GM21529 (cell line): ENCODE measurements around the gene LHX3.

Experiments used
- ATAC-seq: cut with Tn5 transposase; IDR thresholded peaks from one replicate; pipeline ENCODE4 v1.9.1; 2021; ENCODE audit not compliant: unreplicated experiment

Gene LHX3

DNA sequence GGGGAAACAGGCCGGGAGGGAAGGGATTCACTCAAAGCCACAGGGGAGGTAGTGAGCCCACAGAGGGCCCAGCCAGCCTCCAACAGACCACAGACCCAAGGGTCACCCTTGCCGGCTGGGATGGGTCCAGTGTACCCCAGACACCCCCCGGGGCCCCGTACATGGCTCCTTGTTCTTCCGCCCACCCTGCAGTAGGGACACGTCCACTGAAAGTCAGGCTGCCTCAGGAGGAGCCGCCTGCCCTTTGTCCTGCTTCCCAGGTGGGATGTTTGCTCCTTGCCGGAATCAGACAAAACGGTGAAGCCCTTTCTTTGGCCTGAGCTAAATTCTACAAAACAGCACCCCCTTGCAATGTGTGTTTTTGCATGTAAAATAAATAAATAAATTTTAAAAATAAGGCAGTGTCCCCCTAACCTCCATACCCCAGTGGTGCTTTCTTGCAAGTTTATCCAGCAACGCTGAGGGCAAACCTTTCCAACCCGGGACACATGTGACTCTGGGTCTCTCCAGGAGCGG lies 25.8 kb downstream of the LHX3 start:
- no peak for ATAC-seq

DNA sequence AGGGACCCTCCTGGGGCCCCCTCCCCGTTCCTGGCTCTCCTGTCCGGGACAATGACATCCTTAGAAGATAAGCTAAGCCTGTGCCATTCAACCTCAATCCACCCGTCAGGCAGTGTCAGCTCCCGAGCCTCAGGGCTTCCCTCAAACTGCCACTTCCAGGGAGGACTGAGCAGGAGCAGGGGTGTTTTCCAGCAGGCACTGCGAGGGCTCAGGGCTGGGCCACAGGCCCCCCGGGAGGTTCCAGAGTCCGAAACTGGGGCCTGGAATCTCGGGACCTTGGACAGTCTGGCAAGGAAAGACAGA lies 26.2 kb downstream of the LHX3 start:
- no peak for ATAC-seq

DNA sequence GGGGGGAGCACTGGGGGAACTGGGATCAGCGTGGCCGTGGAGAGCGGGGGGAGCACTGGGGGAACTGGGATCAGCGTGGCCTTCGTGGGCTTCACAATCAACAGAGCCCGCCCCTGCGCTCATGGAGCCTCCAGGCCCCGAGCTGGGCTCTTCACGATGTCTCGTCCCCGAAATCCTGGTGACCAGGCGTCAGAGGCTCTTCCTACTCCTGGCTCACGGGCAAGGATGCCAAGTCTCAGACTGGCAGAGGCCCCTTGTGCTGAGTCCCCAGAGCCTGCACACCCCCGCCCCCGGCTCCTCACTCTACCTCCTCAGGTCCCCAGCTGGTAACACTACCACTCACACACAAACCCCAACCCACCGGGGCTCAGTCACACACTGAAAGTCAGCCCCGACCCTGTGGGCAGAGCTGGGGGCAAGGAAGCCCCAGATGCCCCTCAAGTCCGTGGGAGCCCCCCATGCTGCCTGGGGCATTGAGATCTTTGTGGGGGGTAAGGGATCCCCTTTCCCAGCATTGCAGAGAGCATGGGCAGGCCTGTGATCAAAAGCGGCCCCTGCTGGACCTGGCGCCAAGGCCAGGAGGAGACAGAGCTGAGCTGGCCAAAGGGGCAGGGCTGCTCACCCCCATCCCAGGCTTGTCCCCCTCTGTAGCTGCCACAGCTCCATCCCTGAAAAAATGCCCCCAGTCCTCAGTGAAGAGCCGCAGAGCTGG lies 26.7 kb downstream of the LHX3 start:
- ATAC-seq: no peak

DNA sequence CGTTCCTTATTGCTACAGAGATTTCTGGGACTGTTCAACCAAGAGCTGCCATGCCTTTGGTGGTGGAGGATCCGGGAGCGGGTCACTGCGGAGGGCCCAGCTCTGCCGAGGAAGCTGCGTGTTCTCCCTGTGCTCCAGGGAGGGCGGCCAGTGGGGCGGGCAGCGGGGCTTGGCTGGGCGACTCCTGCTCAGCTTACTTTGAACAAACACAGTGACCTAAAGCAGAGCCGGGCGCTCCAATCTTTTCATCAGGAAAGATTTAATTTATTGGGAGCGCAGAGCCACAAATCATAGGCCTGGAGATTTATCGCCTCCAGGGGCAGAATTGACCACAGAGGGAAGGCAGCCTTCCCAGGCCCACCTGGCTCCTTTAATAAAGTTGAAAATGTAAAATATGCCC lies 27.7 kb downstream of the LHX3 start:
- ATAC-seq: no peak

DNA sequence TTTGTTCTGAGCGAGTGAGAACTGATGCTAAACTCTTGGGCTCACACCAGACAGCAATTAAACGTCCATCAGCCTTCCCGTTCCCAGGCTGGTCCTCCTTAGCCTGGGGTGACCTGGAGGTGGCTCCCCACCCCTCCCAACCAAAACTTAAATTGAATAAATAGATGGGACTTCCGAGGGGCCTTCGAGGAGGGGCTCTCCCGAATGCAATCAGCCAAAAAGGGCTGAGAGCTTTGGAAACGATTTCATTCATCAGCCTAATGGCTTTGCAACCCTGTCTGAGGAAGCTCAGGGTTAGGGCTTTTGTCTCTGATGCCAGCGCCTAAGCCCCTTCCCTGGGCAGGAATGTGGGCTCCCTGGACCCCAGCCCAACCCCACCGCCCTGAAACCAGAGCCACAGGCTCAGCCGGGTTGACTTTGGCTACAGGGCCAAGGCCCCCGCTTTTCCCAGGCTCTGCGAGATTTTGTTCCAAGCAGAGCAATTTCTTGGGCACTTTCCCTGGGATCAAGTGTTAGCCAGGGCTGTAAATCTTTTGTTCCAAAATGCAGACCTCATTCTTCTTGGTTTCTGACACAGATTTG lies 29.2 kb downstream of the LHX3 start:
- no peak for ATAC-seq

DNA sequence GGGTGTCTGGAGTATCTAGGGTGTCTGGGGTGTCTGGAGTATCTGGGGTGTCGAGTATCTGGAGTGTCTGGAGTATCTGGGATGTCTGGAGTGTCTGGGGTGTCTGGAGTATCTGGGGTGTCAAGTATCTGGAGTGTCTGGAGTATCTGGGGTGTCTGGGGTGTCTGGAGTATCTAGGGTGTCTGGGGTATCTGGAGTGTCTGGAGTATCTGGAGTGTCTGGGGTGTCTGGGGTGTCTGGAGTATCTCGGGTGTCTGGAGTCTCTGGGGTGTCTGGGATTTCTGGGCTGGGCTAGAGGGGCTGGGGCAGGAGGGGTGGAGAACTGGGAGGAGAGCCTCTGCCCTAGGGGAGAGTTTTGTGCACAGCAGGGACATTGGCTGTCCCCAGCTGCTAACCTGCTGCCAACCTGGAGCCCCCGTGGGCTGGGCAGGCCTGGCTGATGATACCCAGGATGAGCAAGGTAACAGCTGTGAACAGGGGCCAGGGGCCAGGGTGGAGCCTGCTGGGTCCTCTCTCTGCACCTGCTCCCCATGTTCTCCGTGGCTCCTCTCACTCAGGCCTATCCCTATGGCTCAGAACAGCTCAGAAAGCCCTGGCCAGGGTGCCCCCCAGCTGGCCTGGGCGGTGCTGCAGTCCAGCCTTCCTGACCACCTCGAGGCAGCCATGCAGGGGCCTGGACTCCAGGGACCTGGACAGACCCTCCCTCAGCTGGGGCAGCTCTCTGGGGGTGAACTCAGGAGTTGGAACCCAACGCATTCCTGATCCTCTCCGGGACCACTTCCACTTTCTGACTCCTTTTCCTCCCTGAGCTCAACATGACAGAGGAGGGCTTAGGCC lies 29.9 kb downstream of the LHX3 start:
- ATAC-seq: no peak

DNA sequence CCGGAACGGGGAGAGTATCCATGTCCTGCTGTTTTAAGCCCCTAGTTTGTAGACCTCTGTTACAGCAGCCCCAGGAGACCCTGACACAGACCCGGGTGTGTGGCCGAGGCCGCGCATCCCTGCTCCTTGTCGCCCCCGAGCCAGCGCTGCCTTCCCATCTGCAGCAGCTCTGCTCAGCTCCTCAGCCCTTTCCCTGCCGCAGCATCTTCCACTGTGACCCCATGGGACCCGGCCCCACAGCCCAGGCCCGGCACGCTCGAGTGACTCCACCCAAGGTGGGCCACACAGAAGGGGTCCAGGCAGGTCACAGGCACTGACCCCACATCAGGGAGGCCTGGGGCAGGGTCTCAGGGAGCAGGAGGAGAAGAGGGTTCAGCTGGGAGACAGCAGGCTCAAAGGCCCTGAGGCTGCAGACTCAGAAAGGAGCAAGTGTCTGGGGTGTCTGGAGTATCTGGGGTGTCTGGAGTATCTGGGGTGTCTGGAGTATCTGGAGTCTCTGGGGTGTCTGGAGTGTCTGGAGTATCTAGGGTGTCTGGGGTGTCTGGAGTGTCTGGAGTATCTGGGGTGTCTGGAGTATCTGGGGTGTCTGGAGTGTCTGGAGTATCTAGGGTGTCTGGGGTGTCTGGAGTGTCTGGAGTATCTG lies 31.2 kb downstream of the LHX3 start:
- ATAC-seq: no peak

DNA sequence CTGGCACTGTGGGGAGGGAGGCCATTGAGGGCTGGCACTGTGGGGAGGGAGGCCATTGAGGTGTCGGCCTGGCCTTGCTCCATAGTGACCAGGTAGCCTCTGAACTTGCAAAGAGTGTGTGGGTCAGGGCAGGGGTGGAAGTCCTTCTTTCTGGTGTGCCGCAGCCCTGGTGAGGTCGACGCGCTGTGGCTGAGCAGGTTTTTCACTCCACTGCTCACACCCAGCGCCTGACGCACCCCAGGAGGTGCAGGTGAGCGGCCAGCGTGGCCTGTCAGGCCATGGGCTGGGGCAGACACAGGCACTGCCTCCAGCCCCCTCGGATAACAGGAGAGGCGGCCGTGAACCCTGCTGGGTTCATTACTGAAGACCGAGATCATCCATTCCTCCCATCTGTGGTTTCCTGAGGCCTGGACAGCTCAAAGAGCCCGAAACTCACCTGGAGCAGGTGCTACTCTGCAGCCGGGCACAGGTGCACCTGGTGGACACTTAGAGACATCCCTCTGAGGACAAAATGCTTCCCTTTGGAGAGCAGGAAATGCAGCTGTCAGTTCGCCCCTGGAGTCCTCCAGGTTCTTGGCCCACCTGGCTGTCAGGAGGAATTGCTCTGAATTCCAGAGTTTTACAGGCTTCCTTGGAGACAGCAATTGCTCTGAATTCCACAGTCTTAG lies 32.4 kb downstream of the LHX3 start:
- ATAC-seq: no peak

DNA sequence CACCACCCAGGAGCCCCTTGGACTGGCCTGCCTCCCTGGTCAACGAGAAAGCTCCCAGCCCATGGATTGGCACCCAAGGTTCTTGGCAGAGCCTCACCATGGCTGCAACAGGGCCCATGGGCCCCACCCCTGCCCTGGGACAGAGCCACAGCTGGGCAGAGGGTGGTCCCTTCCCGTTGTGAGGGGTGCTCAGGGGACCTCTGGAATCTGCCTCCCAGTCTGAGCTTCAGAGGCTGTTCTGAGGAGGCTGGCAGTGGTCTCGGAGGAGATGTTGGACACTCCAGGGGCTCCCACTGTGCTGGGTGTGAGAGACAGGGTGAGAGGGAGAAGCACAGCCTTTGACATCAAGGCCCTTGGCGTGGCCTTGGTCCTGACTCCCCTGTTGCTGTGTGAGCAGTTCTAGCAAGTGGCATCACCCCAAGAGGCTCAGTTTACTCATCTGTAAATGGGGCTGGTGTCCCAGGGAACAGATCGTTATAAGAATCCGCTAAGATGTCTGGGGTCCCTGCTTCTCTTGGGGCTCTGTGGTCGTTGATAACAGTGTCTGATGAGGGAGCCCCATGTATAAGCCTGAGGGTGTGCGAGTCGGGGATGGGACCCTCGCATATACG lies 33.0 kb downstream of the LHX3 start:
- ATAC-seq: no peak

DNA sequence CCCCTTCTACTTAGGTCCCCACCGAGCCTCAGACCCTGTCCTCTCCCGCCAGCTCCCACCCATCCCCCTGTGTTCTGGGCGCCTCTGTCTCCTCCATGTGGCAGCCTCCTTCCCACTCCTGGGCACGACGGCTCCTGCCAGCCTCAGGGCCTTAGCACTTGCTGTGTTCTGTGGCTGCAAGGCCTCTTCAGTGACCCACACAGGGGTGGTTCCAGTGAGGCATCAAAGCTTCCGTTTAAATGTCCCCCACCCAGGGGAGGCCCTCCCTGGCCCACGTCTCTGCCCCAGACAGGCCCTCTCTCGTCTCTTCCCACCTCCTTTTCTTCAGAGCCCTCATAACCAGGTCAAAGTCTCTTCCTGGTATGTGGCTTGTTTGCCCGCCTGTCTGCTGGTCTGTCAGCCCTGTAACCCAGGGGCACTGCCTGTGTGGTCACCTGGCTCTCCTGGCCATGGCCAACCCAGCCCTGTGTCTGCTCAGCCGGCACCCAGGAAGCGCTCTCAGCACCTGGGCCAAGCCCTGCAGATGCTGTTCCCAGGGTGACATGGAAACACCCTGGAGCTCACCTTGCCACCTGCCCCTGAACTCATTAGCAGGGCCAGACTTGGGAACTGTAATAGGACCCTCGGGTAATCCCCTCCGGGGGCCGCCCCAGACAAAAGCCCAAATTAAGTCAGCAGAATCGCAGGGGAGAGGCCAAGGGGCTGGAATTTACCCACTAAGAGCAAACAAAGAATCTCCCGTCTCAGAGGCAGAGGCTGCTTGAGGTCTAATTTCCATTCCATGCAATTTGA lies 33.7 kb downstream of the LHX3 start:
- ATAC-seq: no peak

DNA sequence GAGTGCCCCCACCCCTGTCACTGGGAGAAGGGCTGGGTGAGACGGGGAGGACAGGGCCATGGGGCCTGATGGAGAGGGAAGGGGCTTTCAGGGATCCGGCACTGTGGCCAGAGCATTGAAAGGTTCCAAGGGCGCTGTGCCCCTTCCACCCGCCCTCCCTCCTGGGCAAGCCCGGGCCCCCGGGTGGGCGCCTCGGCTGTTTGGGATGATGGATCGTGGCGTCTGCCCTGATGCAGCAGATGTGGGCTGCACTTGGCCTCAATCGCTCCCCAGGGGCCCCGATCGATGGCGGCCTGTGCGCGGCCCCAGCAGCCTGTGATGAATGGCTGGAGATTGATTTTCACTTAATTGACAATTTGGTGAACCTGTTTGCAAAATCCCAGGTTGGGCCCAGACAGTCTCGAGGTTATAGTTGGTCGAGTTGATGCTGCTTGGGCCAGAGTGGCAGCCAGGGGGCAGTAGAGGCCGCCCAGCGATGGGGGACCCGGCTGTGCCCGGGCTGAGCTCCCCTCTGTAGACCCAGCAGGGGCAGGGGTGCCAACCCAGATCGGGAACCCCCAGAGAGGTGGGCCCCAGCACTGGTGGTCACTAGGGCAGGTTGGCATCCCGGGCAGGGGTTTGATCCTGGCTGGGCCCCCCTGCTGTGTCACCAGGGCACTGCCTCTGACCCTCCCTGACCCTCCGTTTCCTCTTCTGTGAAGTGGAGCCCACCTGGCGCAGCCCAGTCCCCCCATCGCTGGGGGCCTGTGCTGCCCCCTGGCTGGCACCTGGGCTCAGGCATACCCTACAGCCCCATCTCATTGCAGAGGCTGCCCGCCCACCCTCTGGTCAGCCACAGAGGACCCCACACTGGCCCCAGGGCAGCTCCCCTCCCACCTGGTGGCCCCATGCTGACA lies 34.7 kb downstream of the LHX3 start:
- no peak for ATAC-seq

DNA sequence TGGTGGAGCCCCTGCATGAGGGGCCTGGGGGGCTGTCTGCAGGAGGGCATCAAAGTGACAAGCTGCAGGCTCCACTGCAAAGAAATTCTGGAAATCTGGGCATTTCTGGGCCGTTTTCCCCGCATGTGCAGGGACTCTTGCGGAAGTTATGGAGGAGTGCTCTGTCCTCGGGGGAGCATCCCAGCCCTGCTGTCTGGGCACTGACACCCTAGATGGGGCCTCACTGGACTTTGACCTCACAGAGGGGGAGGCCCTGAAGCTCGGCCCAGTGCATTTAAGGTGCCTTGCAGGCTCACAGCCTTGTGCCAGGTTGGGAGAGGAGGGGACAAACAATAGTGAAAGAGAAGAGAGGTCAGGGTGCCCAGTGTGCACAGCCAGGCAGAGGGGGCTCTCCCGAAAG lies 35.4 kb downstream of the LHX3 start:
- ATAC-seq: no peak

DNA sequence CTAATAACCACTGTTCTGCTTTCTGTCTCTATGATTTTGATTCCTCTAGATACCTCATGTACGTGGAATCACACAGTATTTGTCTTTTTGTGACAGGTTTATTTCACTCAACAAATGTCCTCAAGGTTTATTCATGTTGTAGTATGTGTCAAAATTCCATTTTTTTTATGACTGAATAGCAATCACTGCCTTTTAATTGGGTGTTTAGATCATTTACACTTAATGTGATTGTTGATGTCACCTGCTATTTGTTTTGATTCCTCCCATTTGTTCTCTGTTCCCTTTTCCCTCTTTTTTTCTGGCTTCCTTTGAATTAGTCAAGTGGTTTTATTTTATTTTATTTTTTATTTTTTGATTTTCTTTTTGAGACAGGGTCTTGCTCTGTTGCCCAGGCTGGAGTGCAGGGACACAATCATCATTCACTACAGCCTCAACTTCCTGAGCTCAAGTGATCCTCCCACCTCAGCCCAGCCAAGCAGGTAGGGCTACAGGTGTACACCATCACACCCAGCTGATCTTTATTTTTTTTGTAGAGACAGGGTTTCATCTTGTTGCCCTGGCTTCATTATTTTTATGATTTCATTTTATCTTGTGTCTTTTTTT lies 41.6 kb downstream of the LHX3 start:
- ATAC-seq: no peak

DNA sequence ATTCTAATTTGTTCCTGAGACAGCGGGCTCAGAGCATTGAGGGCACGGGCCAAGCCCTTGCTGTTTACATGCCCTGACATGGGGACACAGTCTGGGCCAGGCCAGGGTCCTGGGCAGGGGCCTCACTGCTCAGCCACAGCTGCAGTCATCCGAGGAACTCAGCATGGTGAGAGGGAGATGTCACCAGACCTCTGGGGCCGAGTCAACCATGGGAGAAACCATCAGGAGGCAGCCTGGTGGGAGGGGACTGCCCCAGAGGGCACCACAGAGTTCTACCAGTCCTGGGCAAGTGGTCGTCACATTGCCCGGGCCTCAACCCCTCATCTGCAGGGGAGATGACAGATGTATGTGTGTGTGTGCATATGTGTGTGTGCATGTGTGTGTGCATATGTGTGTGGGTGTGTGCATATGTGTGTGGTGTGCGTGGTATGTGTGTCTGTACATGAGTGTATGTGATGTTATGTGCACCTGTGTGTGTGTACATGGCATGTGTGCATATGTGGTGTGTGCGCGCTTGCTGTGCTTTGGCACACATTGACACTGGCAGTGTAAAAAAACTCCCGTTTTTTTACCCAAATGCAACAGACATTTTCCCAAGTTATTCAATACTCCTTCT lies 43.8 kb downstream of the LHX3 start:
- no peak for ATAC-seq

DNA sequence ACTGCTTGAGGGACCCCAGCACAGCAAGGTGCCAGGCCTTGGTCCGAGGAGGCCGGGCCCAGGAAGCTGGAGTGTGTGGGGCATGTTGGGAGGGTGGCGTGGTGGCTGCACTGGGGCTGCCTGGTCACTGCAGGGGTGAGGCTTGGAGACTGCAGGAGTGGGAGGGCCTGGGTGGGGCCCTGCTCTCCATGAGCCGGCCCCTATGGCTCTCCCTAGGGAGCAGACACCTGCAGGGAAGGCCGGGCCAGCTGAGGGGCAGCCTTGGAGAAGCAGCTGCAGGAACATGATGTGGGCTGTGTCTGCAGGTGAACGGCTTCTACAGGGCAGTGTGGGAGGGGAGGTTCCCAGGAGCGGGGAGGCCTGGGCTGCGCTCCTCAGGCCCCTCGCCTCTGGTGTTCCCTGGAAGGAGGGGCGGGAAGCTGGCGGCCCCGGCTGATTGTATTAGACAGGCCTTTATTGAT lies 44.5 kb downstream of the LHX3 start:
- ATAC-seq: no peak

DNA sequence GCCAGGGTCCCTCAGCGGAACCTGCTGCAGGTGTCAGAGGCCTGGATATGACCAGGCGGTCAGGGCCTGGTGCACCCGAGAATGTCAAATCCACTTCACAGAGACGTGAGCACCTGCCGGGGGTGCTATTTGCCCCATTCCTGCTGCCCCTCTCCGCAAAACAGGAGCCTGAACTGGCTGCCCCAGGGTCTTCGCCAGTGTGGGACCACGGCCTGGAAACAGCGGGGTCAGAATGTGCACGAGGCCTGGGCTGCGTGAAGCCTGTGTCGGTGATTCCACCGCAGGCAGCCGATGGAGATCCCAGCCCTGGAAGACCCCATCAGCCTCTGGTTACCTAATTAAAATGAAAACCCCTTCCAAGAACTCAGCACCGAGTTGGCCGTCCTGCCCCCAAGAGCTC lies 45.1 kb downstream of the LHX3 start:
- no peak for ATAC-seq

DNA sequence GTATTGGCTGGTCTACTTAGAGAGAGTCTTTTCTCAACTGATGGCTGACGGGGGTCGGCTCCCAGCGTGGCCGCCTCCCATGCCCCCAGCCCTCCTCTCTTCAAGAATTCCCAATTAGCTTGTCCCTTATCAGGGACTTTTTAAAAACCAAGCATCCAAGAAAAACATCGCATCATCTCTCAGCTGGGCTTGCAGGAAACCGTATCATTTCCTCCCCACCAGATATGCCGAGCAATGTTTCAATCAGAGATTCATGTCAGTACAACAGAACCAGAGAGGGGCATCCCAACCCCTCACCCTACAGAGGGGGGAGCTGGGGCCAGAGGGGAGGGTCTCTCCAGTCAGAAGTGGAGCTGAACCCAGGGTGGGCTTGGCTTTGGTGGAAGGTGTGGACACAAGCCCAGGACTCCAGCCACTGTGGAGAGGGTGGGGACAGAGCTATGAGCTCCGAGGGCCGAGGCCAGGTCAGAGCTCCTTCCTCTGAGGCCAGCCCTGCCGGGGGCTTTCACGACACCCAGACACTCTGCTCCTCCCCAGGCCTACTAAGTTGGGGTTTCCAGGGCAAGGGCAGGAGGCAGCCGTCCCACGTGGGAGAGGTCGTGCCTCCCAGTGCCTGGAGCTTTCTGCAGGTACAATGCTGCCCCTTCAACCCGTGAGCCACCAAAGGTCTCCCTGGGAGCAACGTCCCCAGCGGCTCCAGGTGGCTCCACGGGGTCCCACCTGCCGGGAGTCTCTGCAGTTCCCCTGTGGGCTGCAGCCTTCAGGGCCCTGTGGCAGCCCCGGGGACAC lies 47.3 kb downstream of the LHX3 start:
- ATAC-seq: no peak
